KMS-11 (cell line): ENCODE measurements around the gene PRKCE.

ENCODE experiments used
- H2AFZ ChIP-seq: fragments of 200-600 bp; sonication (generic); 2 replicates; pipeline ENCODE4 v1.6.1; 2016; ENCODE audit warnings: antibody characterized with exemption, mixed run types, low read depth
- H3K27ac ChIP-seq: fragments of 200-600 bp; sonication (generic); 2 replicates; pipeline ENCODE4 v1.6.1; 2016; ENCODE audit warnings: mild to moderate bottlenecking, mixed run types
- H3K27me3 ChIP-seq: fragments of 200-600 bp; sonication (generic); 2 replicates; pipeline ENCODE4 v1.6.1; 2017; ENCODE audit warnings: mild to moderate bottlenecking, low read depth, mixed run types, moderate library complexity; ENCODE audit not compliant: insufficient read depth
- H3K36me3 ChIP-seq: fragments of 200-600 bp; sonication (generic); 2 replicates; pipeline ENCODE4 v1.6.1; 2017; ENCODE audit warnings: mild to moderate bottlenecking, mixed run types; ENCODE audit not compliant: insufficient read depth
- H3K4me1 ChIP-seq: fragments of 200-600 bp; sonication (generic); 2 replicates; pipeline ENCODE4 v1.6.1; 2016; ENCODE audit warnings: mild to moderate bottlenecking, low read depth, mixed run types; ENCODE audit not compliant: poor library complexity, severe bottlenecking
- H3K4me2 ChIP-seq: fragments of 200-600 bp; sonication (generic); 2 replicates; pipeline ENCODE4 v1.7.0; 2016; ENCODE audit warnings: mild to moderate bottlenecking, mixed run types
- H3K4me3 ChIP-seq: fragments of 200-600 bp; sonication (generic); IDR thresholded peaks from 2 replicates; pipeline ENCODE4 v1.6.1; 2017; ENCODE audit warnings: low read depth, low read length, mixed read lengths; ENCODE audit not compliant: insufficient read depth
- H3K79me2 ChIP-seq: fragments of 200-600 bp; sonication (generic); 2 replicates; pipeline ENCODE4 v1.6.1; 2016; ENCODE audit warnings: low read depth, mixed run types; ENCODE audit not compliant: insufficient read depth
- H3K9ac ChIP-seq: fragments of 200-600 bp; sonication (generic); 2 replicates; pipeline ENCODE4 v1.6.1; 2016; ENCODE audit warnings: mild to moderate bottlenecking, mixed run types
- H4K20me1 ChIP-seq: fragments of 200-600 bp; sonication (generic); 2 replicates; pipeline ENCODE4 v1.6.1; 2016; ENCODE audit warnings: mild to moderate bottlenecking, mixed run types; ENCODE audit not compliant: insufficient read depth
- CTCF ChIP-seq: fragments of 200-600 bp; sonication (generic); conservative IDR thresholded peaks from 2 replicates; pipeline ENCODE4 v1.6.1; 2017; ENCODE audit warnings: low read depth, mild to moderate bottlenecking, antibody characterized with exemption, low read length, moderate library complexity, mixed read lengths

The PRKCE gene

DNA sequence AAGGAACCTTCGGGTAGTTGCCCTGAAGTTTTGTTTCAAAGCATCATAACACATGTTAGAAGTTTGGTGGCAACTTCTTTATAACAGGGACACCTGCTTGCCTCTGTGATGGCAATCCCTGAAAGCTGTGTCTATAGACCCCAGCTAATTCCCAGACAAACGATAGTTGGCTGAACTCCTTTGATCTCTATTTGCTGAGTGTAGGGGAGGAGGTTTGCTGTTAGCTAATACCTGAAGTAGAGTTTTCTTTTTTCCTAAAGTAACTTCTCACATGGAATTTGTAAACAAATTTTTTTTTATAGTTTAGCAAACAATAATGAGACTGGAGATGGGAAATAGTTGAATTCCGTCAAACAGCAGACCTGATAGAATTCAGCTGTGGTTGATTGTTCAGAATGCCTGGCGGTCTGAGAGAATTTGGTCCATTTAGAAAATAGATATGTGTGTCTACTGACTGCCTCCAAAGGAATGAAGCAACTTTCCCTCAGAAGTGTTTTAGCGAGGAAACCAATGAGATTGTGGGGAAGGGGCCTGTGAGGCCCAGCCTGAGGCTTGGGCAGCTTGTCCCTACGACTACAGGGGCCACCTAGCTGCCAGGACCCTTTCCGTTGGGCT is 522.3 kb downstream of the PRKCE start:
- Histone ChIP-seq H3K4me3 (no peak overlapping the region), H3K79me2 (no peaks in the 10 kb centered on the region), H3K4me2 (no peak overlapping the region), H3K9ac (no peak overlapping the region), H3K27ac (no peak overlapping the region), H2AFZ (no peak overlapping the region), H3K27me3 (no peaks in the 10 kb centered on the region), H3K4me1 (no peaks in the 10 kb centered on the region), H3K36me3 (no peaks in the 10 kb centered on the region), H4K20me1 (no peaks in the 10 kb centered on the region)
- no peak for TF ChIP-seq CTCF

DNA sequence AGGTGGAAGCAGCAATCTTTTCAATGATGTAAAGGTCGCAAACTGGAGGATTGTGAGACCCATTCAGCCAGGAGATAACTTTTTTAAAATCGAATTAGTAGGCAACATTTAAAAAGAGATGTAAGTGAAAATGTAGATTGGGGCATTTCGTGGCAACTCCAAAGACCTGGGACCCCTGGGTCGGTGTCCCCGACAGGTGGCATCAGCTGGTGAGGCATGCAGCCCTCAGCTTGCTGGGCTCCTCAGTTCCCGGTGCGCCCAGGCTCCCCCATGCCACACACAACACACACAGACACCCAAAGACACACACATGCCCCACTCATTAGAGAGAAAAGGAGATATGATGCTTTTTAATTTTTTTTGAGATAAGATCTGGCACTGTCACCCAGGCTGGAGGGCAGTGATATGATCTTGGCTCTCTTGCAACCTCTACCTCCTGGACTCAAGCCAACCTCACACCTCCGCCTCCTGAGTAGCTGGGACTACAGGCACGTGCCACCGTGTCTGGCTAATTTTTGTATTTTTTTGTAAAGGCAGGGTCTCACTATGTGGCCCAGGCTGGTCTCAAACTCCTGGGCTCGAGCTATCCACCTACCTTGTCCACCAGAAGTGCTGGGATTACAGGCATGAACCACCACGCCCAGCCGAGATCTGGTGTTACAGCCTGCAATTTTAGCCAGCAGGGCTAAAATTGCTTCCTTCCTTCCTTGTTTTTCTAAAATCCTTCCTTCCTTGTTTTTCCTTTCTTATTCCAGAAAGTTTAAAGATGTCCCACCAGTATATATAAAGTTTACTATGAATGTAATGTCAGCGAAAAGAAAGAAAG is 523.1 kb downstream of the PRKCE start:
- no peaks in the 10 kb centered on the region for H3K36me3 ChIP-seq
- no peaks in the 10 kb centered on the region for H3K27me3 ChIP-seq
- no peak overlapping the region for H3K4me2 ChIP-seq
- H3K27ac ChIP-seq: no peak overlapping the region
- no peak for TF ChIP-seq CTCF
- H2AFZ ChIP-seq: no peak overlapping the region
- H3K9ac ChIP-seq: no peak overlapping the region
- H3K79me2 ChIP-seq: no peaks in the 10 kb centered on the region
- no peaks in the 10 kb centered on the region for H3K4me1 ChIP-seq
- H4K20me1 ChIP-seq: no peaks in the 10 kb centered on the region
- H3K4me3 ChIP-seq: no peak overlapping the region

DNA sequence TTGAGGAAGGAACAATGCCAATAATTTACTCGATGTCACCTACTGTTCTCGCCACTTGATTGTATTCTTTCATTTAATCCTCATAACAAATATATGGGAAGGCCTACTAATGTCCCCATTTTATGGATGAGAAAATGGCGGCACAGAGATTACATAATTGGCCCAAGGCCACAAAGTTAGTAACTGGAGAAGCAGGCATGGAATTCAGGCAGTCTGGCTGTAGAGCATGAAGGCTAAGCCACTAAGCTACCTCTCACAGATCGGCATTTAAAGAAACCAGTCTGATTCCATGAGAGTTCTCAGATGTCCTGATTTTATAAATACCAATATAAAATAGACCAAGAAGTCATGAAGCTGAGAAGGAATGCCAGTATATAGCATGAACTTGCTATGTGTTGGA is 523.9 kb downstream of the PRKCE start:
- Histone ChIP-seq H3K9ac (no peak overlapping the region), H3K4me3 (no peak overlapping the region), H4K20me1 (no peaks in the 10 kb centered on the region), H3K27ac (no peak overlapping the region), H3K4me2 (no peak overlapping the region), H3K79me2 (no peaks in the 10 kb centered on the region), H3K36me3 (no peaks in the 10 kb centered on the region), H3K4me1 (no peaks in the 10 kb centered on the region), H3K27me3 (no peaks in the 10 kb centered on the region), H2AFZ (no peak overlapping the region)
- TF ChIP-seq CTCF: no peak

GRCh38 chr2:46177461-46178089 is 526.1 kb downstream of the PRKCE start:
- Histone ChIP-seq H4K20me1 (no peaks in the 10 kb centered on the region), H3K9ac (no peak overlapping the region), H3K79me2 (no peaks in the 10 kb centered on the region), H3K4me2 (no peak overlapping the region), H3K27ac (no peak overlapping the region), H2AFZ (no peak overlapping the region), H3K4me3 (no peak overlapping the region), H3K36me3 (no peaks in the 10 kb centered on the region), H3K4me1 (no peaks in the 10 kb centered on the region), H3K27me3 (no peaks in the 10 kb centered on the region)
- TF ChIP-seq CTCF: no peak
